Caco-2 (cell line): Measurements from ENCODE around the gene LRRN4CL. TPM values are rescaled to one million over a fixed set of nuclear protein-coding genes. Genes with fewer than 3 reads are reported as not detected.

ENCODE experiments used
- BruUV-seq: library from RNA; stranded (reverse); fragments of 400-500 nt; replicated peaks from 2 replicates; lab custom pipeline; 2021; lab: Mats Ljungman, UMichigan
- CTCF ChIA-PET: fragments of 300-600 bp; sonication (Branson Sonifier 250); formaldehyde crosslinking; loops from one replicate; lab custom pipeline; 2022; ENCODE audit warnings: antibody characterized with exemption; lab: Charles Lee
- POLR2A ChIA-PET: fragments of 300-600 bp; sonication (Branson Sonifier 250); formaldehyde crosslinking; loops from one replicate; lab custom pipeline; 2022; ENCODE audit warnings: antibody characterized with exemption; lab: Charles Lee
- DNase-seq, 2 experiments: peaks; one replicate each; pipeline versions ENCODE4 v3.0.0 to v3.0.0-alpha.2; 2020 to 2022
- H3K27me3 ChIP-seq: replicated peaks from 2 replicates; pipeline ENCODE4 v1.6.0; 2011; ENCODE audit warnings: low read length; ENCODE audit not compliant: control insufficient read depth, insufficient read depth
- H3K36me3 ChIP-seq: 2 replicates; pipeline ENCODE4 v1.5.1; 2011; ENCODE audit warnings: low read length; ENCODE audit not compliant: control insufficient read depth, insufficient read depth
- H3K4me1 ChIP-seq: fragments of 250-450 bp; sonication (Bioruptor Pico); 2 replicates; pipeline ENCODE4 v1.5.1; 2020; ENCODE audit warnings: mild to moderate bottlenecking
- H3K4me3 ChIP-seq: 2 replicates; pipeline ENCODE4 v1.5.1; 2011; ENCODE audit warnings: low read depth, mild to moderate bottlenecking, control low read depth, low read length
- H3K9me3 ChIP-seq: fragments of 250-450 bp; sonication (Bioruptor Pico); 2 replicates; pipeline ENCODE4 v1.5.1; 2020; ENCODE audit warnings: mild to moderate bottlenecking, moderate library complexity
- H3K27ac Mint-ChIP-seq: one replicate; pipeline ENCODE4 v1.8.0; 2022; ENCODE audit warnings: mixed read lengths; ENCODE audit not compliant: unreplicated experiment
- H3K27me3 Mint-ChIP-seq: one replicate; pipeline ENCODE4 v1.8.0; 2022; ENCODE audit warnings: mixed read lengths; ENCODE audit not compliant: insufficient read depth, unreplicated experiment
- H3K36me3 Mint-ChIP-seq: one replicate; pipeline ENCODE4 v1.8.0; 2022; ENCODE audit warnings: mild to moderate bottlenecking, mixed read lengths; ENCODE audit not compliant: insufficient read depth, unreplicated experiment
- H3K4me1 Mint-ChIP-seq: one replicate; pipeline ENCODE4 v1.8.0; 2022; ENCODE audit warnings: low read depth, mixed read lengths; ENCODE audit not compliant: unreplicated experiment
- H3K4me3 Mint-ChIP-seq: one replicate; pipeline ENCODE4 v1.8.0; 2022; ENCODE audit warnings: mild to moderate bottlenecking, moderate library complexity, mixed read lengths; ENCODE audit not compliant: unreplicated experiment
- H3K9me3 Mint-ChIP-seq: one replicate; pipeline ENCODE4 v1.8.0; 2022; ENCODE audit warnings: mixed read lengths; ENCODE audit not compliant: unreplicated experiment
- intact Hi-C: fragments of 100-400 bp; cut with micrococcal nuclease; formaldehyde crosslinking; loops from one replicate; pipeline ENCODE4 v1.10.0; 2022; ENCODE audit not compliant: unreplicated experiment
- total RNA-seq: library from RNA; stranded (reverse); gene quantifications from 2 replicates; pipeline ENCODE4 v1.2.3, GENCODE V29; 2022
- TF ChIP-seq, protein P1 (sequence below), 2 experiments: fragments of 200-600 bp in 1 of 2; IDR thresholded peaks; 1 replicate in 1 of 2; 2 replicates in 1 of 2; pipeline versions ENCODE4 v1.5.1 to v1.8.0; 2011 to 2022; ENCODE audit warnings: antibody characterized with exemption in 1 of 2, control low read depth in 1 of 2, inconsistent platforms in 1 of 2, low read depth in 1 of 2, low read length in 1 of 2, mild to moderate bottlenecking in 1 of 2, moderate library complexity in 1 of 2; ENCODE audit not compliant: insufficient read depth in 1 of 2, severe bottlenecking in 1 of 2, unreplicated experiment in 1 of 2

Gene LRRN4CL
- total RNA-seq, 1 experiment from 2014 or later, result 0.64 TPM

DNA sequence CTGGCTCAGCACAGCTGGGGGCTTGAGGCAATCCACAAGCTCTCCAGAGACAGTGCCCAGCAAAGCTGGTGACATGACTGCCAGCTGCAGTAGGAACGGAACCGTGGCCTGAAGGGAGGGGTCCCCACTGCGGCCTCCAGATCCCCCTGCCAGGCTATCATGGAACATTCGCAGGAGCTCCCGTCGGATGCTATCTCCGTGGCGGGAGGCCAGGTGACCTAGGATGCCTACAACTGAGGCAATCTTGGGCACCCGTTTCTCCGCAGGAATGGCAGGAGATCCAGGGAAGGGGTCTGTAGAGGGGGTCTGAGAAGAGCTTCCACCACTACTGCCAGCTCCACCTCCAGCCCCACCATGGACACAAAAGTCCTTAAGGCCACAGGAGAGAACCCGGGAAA, 40.4 kb downstream of the LRRN4CL start:
- no TSS peak for BruUV-seq
- no peaks in the 10 kb centered on the region for H3K27me3 Mint-ChIP-seq
- H3K27me3 ChIP-seq, result no peaks in the 10 kb centered on the region
- peaks cover 7% of the 10 kb centered on the region for H3K4me1 Mint-ChIP-seq
- POLR2A ChIA-PET, result interaction anchor here (0.6 to 4.5 kb wide), 2 partner anchors 16 to 75 kb away, joined by 3 to 43 read pairs; partner anchors contain the start of genes C11orf98, CSKMT and EEF1G
- TF ChIP-seq, protein P1, sequence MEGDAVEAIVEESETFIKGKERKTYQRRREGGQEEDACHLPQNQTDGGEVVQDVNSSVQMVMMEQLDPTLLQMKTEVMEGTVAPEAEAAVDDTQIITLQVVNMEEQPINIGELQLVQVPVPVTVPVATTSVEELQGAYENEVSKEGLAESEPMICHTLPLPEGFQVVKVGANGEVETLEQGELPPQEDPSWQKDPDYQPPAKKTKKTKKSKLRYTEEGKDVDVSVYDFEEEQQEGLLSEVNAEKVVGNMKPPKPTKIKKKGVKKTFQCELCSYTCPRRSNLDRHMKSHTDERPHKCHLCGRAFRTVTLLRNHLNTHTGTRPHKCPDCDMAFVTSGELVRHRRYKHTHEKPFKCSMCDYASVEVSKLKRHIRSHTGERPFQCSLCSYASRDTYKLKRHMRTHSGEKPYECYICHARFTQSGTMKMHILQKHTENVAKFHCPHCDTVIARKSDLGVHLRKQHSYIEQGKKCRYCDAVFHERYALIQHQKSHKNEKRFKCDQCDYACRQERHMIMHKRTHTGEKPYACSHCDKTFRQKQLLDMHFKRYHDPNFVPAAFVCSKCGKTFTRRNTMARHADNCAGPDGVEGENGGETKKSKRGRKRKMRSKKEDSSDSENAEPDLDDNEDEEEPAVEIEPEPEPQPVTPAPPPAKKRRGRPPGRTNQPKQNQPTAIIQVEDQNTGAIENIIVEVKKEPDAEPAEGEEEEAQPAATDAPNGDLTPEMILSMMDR (IDR thresholded peaks at IDR 0.05; ENCODE audit: insufficient read depth in 1 of 2, low read depth in 1 of 2, low read length in 1 of 2, severe bottlenecking in 1 of 2, unreplicated experiment in 1 of 2), result no peak
- peaks cover 3% of the 10 kb centered on the region; the same call in 1 of the 2 replicates for H3K36me3 ChIP-seq
- H3K27ac Mint-ChIP-seq, result no peak overlapping the region
- H3K36me3 Mint-ChIP-seq, result peaks cover 62% of the 10 kb centered on the region
- CTCF ChIA-PET, result no interaction called here
- intact Hi-C loops, result loop anchor here (5.0 kb wide), 1 partner anchor 37 kb away; the partner anchor contains the start of genes EML3 and ROM1
- H3K4me1 ChIP-seq, result peaks cover 19% of the 10 kb centered on the region
- no peak for DNase-seq
- H3K4me3 ChIP-seq, result no peak overlapping the region
- no peak overlapping the region for H3K4me3 Mint-ChIP-seq
- no peaks in the 10 kb centered on the region for H3K9me3 Mint-ChIP-seq
- H3K9me3 ChIP-seq, result no peaks in the 10 kb centered on the region

DNA sequence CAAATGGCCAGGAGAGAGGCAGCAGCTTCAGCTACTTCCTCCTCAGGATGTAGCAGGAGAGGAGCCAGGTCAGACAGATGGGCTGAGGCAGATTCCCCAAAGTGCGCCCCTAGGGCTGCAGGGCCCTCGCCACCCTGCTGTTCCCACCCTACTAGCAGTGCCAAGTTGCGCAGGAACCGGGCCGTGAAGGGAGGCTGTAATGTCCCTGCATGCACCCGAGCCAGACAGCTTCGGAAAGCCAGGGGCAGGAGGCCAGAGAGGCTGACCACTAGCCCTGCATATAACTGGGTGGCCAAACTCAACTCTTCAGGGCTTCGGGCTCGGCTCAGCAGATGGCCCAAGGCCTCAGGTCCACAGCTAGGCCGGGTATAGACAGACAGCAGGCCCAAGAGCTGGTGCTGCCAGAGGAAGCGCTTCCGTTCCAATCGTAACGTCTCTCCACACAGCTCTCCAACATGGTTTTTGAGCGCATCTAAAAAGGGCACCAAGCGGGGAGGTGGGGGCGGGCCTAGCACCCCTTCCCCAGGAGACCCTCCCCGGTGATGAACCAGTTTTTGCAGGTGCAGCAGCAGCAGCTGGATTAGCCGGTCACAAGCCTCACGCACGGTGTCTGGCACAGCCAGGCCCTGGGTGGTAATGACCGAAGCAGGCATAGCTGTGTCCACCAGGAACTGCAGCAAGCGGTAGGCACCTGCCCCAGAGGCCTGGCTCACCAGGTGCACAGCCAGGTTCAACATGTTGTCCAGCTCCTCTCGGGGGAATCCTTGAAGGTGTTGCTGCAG, 41.0 kb downstream of the LRRN4CL start:
- POLR2A ChIA-PET, result interaction anchor here (0.6 to 4.5 kb wide), 2 partner anchors 17 to 75 kb away, joined by 3 to 43 read pairs; partner anchors contain the start of genes C11orf98, CSKMT and EEF1G
- Mint-ChIP-seq H3K36me3 (peaks cover 61% of the 10 kb centered on the region), H3K27ac (no peak overlapping the region), H3K27me3 (no peaks in the 10 kb centered on the region), H3K9me3 (no peaks in the 10 kb centered on the region), H3K4me3 (no peak overlapping the region), H3K4me1 (peaks cover 7% of the 10 kb centered on the region)
- no peak for DNase-seq
- H3K36me3 ChIP-seq, result peaks cover 5% of the 10 kb centered on the region; the same call in 1 of the 2 replicates
- peaks cover 19% of the 10 kb centered on the region for H3K4me1 ChIP-seq
- no TSS peak for BruUV-seq
- no peaks in the 10 kb centered on the region for H3K27me3 ChIP-seq
- intact Hi-C loops, result loop anchor here (5.0 kb wide), 1 partner anchor 36 kb away; the partner anchor contains the start of genes EML3 and ROM1
- no peak overlapping the region for H3K4me3 ChIP-seq
- CTCF ChIA-PET, result no interaction called here
- TF ChIP-seq, protein P1 (IDR thresholded peaks at IDR 0.05; ENCODE audit: insufficient read depth in 1 of 2, low read depth in 1 of 2, low read length in 1 of 2, severe bottlenecking in 1 of 2, unreplicated experiment in 1 of 2), result no peak
- no peaks in the 10 kb centered on the region for H3K9me3 ChIP-seq

DNA sequence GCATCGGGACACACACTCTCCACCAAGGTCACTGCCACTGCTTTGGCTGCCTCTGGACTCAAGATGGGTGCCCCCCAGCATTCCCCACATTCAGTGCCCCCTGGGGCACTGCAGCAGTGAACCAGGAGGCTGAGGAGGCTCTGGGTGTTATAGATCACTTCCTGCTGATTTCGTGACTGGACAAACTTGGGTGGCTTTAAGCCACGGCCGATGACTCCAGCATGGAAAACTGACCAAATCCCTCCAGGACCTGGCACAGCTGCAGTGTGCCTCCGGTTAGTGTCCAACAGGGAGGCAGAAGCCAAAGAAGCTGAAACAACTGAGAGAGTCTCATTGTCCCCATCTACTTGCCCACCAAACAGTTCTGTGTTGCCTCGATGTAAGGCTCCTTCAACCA, 41.7 kb downstream of the LRRN4CL start:
- Histone ChIP-seq H3K9me3 (no peaks in the 10 kb centered on the region), H3K4me1 (peaks cover 19% of the 10 kb centered on the region), H3K27me3 (no peaks in the 10 kb centered on the region), H3K4me3 (no peak overlapping the region), H3K36me3 (peaks cover 5% of the 10 kb centered on the region)
- TF ChIP-seq, protein P1 (IDR thresholded peaks at IDR 0.05; ENCODE audit: insufficient read depth in 1 of 2, low read depth in 1 of 2, low read length in 1 of 2, severe bottlenecking in 1 of 2, unreplicated experiment in 1 of 2), result no peak
- peaks cover 59% of the 10 kb centered on the region for H3K36me3 Mint-ChIP-seq
- peak overlapping the region; percentile 39 for H3K27ac Mint-ChIP-seq
- no peak overlapping the region for H3K4me3 Mint-ChIP-seq
- ChIA-PET CTCF (no interaction called here), POLR2A (interaction anchor here (4.5 kb wide), 1 partner anchor 17 kb away, joined by 43 read pairs; the partner anchor contains the start of genes C11orf98 and CSKMT)
- no peak for DNase-seq
- no TSS peak for BruUV-seq
- peaks cover 6% of the 10 kb centered on the region for H3K4me1 Mint-ChIP-seq
- H3K9me3 Mint-ChIP-seq, result no peaks in the 10 kb centered on the region
- intact Hi-C loops, result loop anchor here (2.0 to 5.0 kb wide), 3 partner anchors 17 to 57 kb away; partner anchors contain the start of genes C11orf98, CSKMT, EML3 and ROM1
- H3K27me3 Mint-ChIP-seq, result no peaks in the 10 kb centered on the region
